Activated naive CD8-positive, alpha-beta T cell (primary cell): ENCODE results near the gene SCTR.

Experiments used
- H3K27ac Mint-ChIP-seq: one replicate; pipeline ENCODE4 v1.8.0; 2021; ENCODE audit warnings: mixed read lengths
- H3K27me3 Mint-ChIP-seq: one replicate; pipeline ENCODE4 v1.8.0; 2021; ENCODE audit warnings: mixed read lengths
- H3K36me3 Mint-ChIP-seq: one replicate; pipeline ENCODE4 v1.8.0; 2021; ENCODE audit warnings: mixed read lengths
- H3K4me1 Mint-ChIP-seq: one replicate; pipeline ENCODE4 v1.8.0; 2021; ENCODE audit warnings: low read depth, mixed read lengths
- H3K4me3 Mint-ChIP-seq: one replicate; pipeline ENCODE4 v1.8.0; 2021; ENCODE audit warnings: mild to moderate bottlenecking, mixed read lengths
- H3K9me3 Mint-ChIP-seq: one replicate; pipeline ENCODE4 v1.8.0; 2021; ENCODE audit warnings: low read depth, mixed read lengths

SCTR gene

GRCh38 chr2:119462574-119462973 is 61.7 kb downstream of the SCTR start:
- H3K9me3 Mint-ChIP-seq: no peaks in the 10 kb centered on the region
- no peaks in the 10 kb centered on the region for H3K27me3 Mint-ChIP-seq

GRCh38 chr2:119461811-119462210 is 62.5 kb downstream of the SCTR start:
- peaks cover under 1% of the 10 kb centered on the region for H3K27me3 Mint-ChIP-seq
- H3K4me3 Mint-ChIP-seq: no peak overlapping the region
- H3K4me1 Mint-ChIP-seq: no peaks in the 10 kb centered on the region
- H3K9me3 Mint-ChIP-seq: no peaks in the 10 kb centered on the region
- H3K36me3 Mint-ChIP-seq: no peaks in the 10 kb centered on the region
- no peak overlapping the region for H3K27ac Mint-ChIP-seq

More at GRCh38 chr2:119462574-119462973, 61.7 kb downstream of the SCTR start:
- Mint-ChIP-seq H3K4me1 (no peaks in the 10 kb centered on the region), H3K27ac (no peak overlapping the region), H3K36me3 (no peaks in the 10 kb centered on the region), H3K4me3 (no peak overlapping the region)

- H3K9me3 Mint-ChIP-seq: no peaks in the 10 kb centered on the region
- H3K27ac Mint-ChIP-seq: no peak overlapping the region
Measured at GRCh38 chr2:119460076-119460475, 64.2 kb downstream of the SCTR start.

GRCh38 chr2:119455066-119455718 is 69.1 kb downstream of the SCTR start:
- Mint-ChIP-seq H3K9me3 (no peaks in the 10 kb centered on the region), H3K4me1 (no peaks in the 10 kb centered on the region), H3K36me3 (no peaks in the 10 kb centered on the region), H3K27ac (no peak overlapping the region), H3K4me3 (no peak overlapping the region), H3K27me3 (peaks cover 9% of the 10 kb centered on the region)

More at GRCh38 chr2:119460076-119460475, 64.2 kb downstream of the SCTR start:
- H3K36me3 Mint-ChIP-seq: no peaks in the 10 kb centered on the region
- no peaks in the 10 kb centered on the region for H3K4me1 Mint-ChIP-seq
- H3K27me3 Mint-ChIP-seq: peaks cover 5% of the 10 kb centered on the region
- H3K4me3 Mint-ChIP-seq: no peak overlapping the region

- Mint-ChIP-seq H3K27me3 (peaks cover 9% of the 10 kb centered on the region), H3K4me1 (no peaks in the 10 kb centered on the region), H3K27ac (no peak overlapping the region), H3K4me3 (no peak overlapping the region), H3K9me3 (no peaks in the 10 kb centered on the region), H3K36me3 (no peaks in the 10 kb centered on the region)
Measured at GRCh38 chr2:119453972-119454593, 70.2 kb downstream of the SCTR start.

GRCh38 chr2:119451336-119452050 is 72.8 kb downstream of the SCTR start:
- Mint-ChIP-seq H3K4me1 (no peaks in the 10 kb centered on the region), H3K36me3 (no peaks in the 10 kb centered on the region), H3K9me3 (no peaks in the 10 kb centered on the region), H3K27ac (no peak overlapping the region), H3K27me3 (peaks cover 13% of the 10 kb centered on the region), H3K4me3 (no peak overlapping the region)

- Mint-ChIP-seq H3K27ac (no peak overlapping the region), H3K27me3 (peaks cover 13% of the 10 kb centered on the region), H3K4me3 (no peak overlapping the region), H3K4me1 (no peaks in the 10 kb centered on the region), H3K36me3 (no peaks in the 10 kb centered on the region), H3K9me3 (no peaks in the 10 kb centered on the region)
Measured at GRCh38 chr2:119449521-119449920, 74.8 kb downstream of the SCTR start.

- Mint-ChIP-seq H3K4me3 (no peak overlapping the region), H3K36me3 (no peaks in the 10 kb centered on the region), H3K27me3 (peaks cover 11% of the 10 kb centered on the region), H3K9me3 (no peaks in the 10 kb centered on the region), H3K27ac (no peak overlapping the region), H3K4me1 (no peaks in the 10 kb centered on the region)
Measured at GRCh38 chr2:119448427-119449141, 75.7 kb downstream of the SCTR start.

GRCh38 chr2:119446037-119446436 is 78.2 kb downstream of the SCTR start:
- Mint-ChIP-seq H3K27me3 (peaks cover 9% of the 10 kb centered on the region), H3K36me3 (no peaks in the 10 kb centered on the region), H3K4me3 (no peak overlapping the region), H3K27ac (no peak overlapping the region), H3K9me3 (no peaks in the 10 kb centered on the region), H3K4me1 (no peaks in the 10 kb centered on the region)

GRCh38 chr2:119442850-119443249 is 81.4 kb downstream of the SCTR start:
- Mint-ChIP-seq H3K36me3 (no peaks in the 10 kb centered on the region), H3K9me3 (no peaks in the 10 kb centered on the region), H3K4me3 (no peak overlapping the region), H3K4me1 (no peaks in the 10 kb centered on the region), H3K27ac (no peak overlapping the region), H3K27me3 (peaks cover 3% of the 10 kb centered on the region)

GRCh38 chr2:119442226-119442619 is 82.1 kb downstream of the SCTR start:
- H3K4me3 Mint-ChIP-seq: no peak overlapping the region
- no peak overlapping the region for H3K27ac Mint-ChIP-seq
- no peaks in the 10 kb centered on the region for H3K36me3 Mint-ChIP-seq
- H3K27me3 Mint-ChIP-seq: peaks cover 3% of the 10 kb centered on the region
- no peaks in the 10 kb centered on the region for H3K4me1 Mint-ChIP-seq
- no peaks in the 10 kb centered on the region for H3K9me3 Mint-ChIP-seq

GRCh38 chr2:119441376-119442225 is 82.7 kb downstream of the SCTR start:
- H3K27me3 Mint-ChIP-seq: peaks cover 3% of the 10 kb centered on the region
- no peaks in the 10 kb centered on the region for H3K9me3 Mint-ChIP-seq
- H3K27ac Mint-ChIP-seq: no peak overlapping the region
- no peaks in the 10 kb centered on the region for H3K4me1 Mint-ChIP-seq
- no peak overlapping the region for H3K4me3 Mint-ChIP-seq
- no peaks in the 10 kb centered on the region for H3K36me3 Mint-ChIP-seq

- no peaks in the 10 kb centered on the region for H3K27me3 Mint-ChIP-seq
- H3K36me3 Mint-ChIP-seq: no peaks in the 10 kb centered on the region
- H3K9me3 Mint-ChIP-seq: no peaks in the 10 kb centered on the region
- no peaks in the 10 kb centered on the region for H3K4me1 Mint-ChIP-seq
- H3K4me3 Mint-ChIP-seq: no peak overlapping the region
- H3K27ac Mint-ChIP-seq: no peak overlapping the region
Measured at GRCh38 chr2:119440873-119441272, 83.4 kb downstream of the SCTR start.

GRCh38 chr2:119440501-119440870 is 83.8 kb downstream of the SCTR start:
- Mint-ChIP-seq H3K4me1 (no peaks in the 10 kb centered on the region), H3K4me3 (no peak overlapping the region), H3K9me3 (no peaks in the 10 kb centered on the region), H3K27me3 (no peaks in the 10 kb centered on the region), H3K36me3 (no peaks in the 10 kb centered on the region), H3K27ac (no peak overlapping the region)
